SK-N-SH treated with all-trans-retinoic acid at 6 μM for 48 hours (cell line): ENCODE measurements around the gene SLC15A1.

ENCODE experiments used
- ATAC-seq: fragments of 200-7000 bp; cut with Tn5 transposase; 3 replicates; pipeline ENCODE4 v1.9.1; 2020; ENCODE audit warnings: mild to moderate bottlenecking, moderate library complexity
- ARNTL ChIP-seq: fragments of 450-650 bp; formaldehyde crosslinking; IDR thresholded peaks from 2 replicates; pipeline ENCODE4 v1.5.0; 2020; ENCODE audit warnings: low read depth, mild to moderate bottlenecking, moderate library complexity, borderline replicate concordance
- CREB5 ChIP-seq: fragments of 250-450 bp; sonication (Bioruptor Pico); IDR thresholded peaks from 2 replicates; pipeline ENCODE4 v1.5.1; 2020; ENCODE audit warnings: low read depth, mild to moderate bottlenecking, moderate library complexity
- CSDC2 ChIP-seq: fragments of 250-450 bp; sonication (Bioruptor Pico); IDR thresholded peaks from 2 replicates; pipeline ENCODE4 v1.5.0; 2020; ENCODE audit warnings: mild to moderate bottlenecking, moderate library complexity
- CSRNP3 ChIP-seq: fragments of 250-450 bp; sonication (Bioruptor Pico); IDR thresholded peaks from 2 replicates; pipeline ENCODE4 v1.5.1; 2021; ENCODE audit warnings: mild to moderate bottlenecking, moderate library complexity
- ESRRG ChIP-seq: fragments of 250-450 bp; sonication (Bioruptor Pico); IDR thresholded peaks from 2 replicates; pipeline ENCODE4 v1.6.1; 2021; ENCODE audit warnings: mild to moderate bottlenecking
- GLIS3 ChIP-seq: fragments of 250-450 bp; sonication (Bioruptor Pico); IDR thresholded peaks from 2 replicates; pipeline ENCODE4 v1.5.0; 2020; ENCODE audit warnings: mild to moderate bottlenecking, moderate library complexity
- ISL1 ChIP-seq: fragments of 250-450 bp; sonication (Bioruptor Pico); IDR thresholded peaks from 2 replicates; pipeline ENCODE4 v2.1.2; 2022; ENCODE audit warnings: mild to moderate bottlenecking, moderate library complexity
- OSR1 ChIP-seq: fragments of 250-450 bp; sonication (Bioruptor Pico); IDR thresholded peaks from 2 replicates; pipeline ENCODE4 v1.8.0; 2022; ENCODE audit warnings: moderate library complexity, mild to moderate bottlenecking, inconsistent platforms
- POU6F1 ChIP-seq: fragments of 250-450 bp; sonication (Bioruptor Pico); IDR thresholded peaks from 2 replicates; pipeline ENCODE4 v1.8.0; 2021; ENCODE audit warnings: low read depth, mild to moderate bottlenecking, moderate library complexity, borderline replicate concordance
- PPARA ChIP-seq: fragments of 250-450 bp; sonication (Bioruptor Pico); IDR thresholded peaks from 2 replicates; pipeline ENCODE4 v1.5.0; 2020; ENCODE audit warnings: mild to moderate bottlenecking, borderline replicate concordance
- RARB ChIP-seq: fragments of 250-450 bp; sonication (Bioruptor Pico); IDR thresholded peaks from 2 replicates; pipeline ENCODE4 v1.8.0; 2021; ENCODE audit warnings: mild to moderate bottlenecking, moderate library complexity
- SNAI2 ChIP-seq: fragments of 250-450 bp; sonication (Bioruptor Pico); IDR thresholded peaks from 2 replicates; pipeline ENCODE4 v1.5.0; 2020; ENCODE audit warnings: mild to moderate bottlenecking, moderate library complexity
- TCF4 ChIP-seq: fragments of 250-450 bp; sonication (Bioruptor Pico); IDR thresholded peaks from 2 replicates; pipeline ENCODE4 v1.8.0; 2021; ENCODE audit warnings: mild to moderate bottlenecking, moderate library complexity, borderline replicate concordance
- TOX ChIP-seq: fragments of 250-450 bp; sonication (Bioruptor Pico); IDR thresholded peaks from 2 replicates; pipeline ENCODE4 v1.8.0; 2021; ENCODE audit warnings: mild to moderate bottlenecking, moderate library complexity, borderline replicate concordance
- TSHZ2 ChIP-seq: fragments of 250-450 bp; sonication (Bioruptor Pico); IDR thresholded peaks from 2 replicates; pipeline ENCODE4 v1.5.0; 2020; ENCODE audit warnings: mild to moderate bottlenecking, moderate library complexity
- ZC3H10 ChIP-seq: fragments of 250-450 bp; sonication (Bioruptor Pico); IDR thresholded peaks from 2 replicates; pipeline ENCODE4 v1.5.1; 2021; ENCODE audit warnings: mild to moderate bottlenecking, moderate library complexity
- ZFP3 ChIP-seq: fragments of 250-450 bp; sonication (Bioruptor Pico); IDR thresholded peaks from 2 replicates; pipeline ENCODE4 v1.5.0; 2020; ENCODE audit warnings: mild to moderate bottlenecking, moderate library complexity
- ZFP30 ChIP-seq: fragments of 450-650 bp; formaldehyde crosslinking; IDR thresholded peaks from 2 replicates; pipeline ENCODE4 v1.5.0; 2022; ENCODE audit warnings: mild to moderate bottlenecking, moderate library complexity
- ZNF565 ChIP-seq: fragments of 450-650 bp; formaldehyde crosslinking; conservative IDR thresholded peaks from 2 replicates; pipeline ENCODE4 v1.5.0; 2020; ENCODE audit warnings: low read depth, mild to moderate bottlenecking, moderate library complexity
- ZNF70 ChIP-seq: fragments of 450-650 bp; formaldehyde crosslinking; IDR thresholded peaks from 2 replicates; pipeline ENCODE4 v1.5.0; 2020; ENCODE audit warnings: mild to moderate bottlenecking, moderate library complexity
- ZNF8 ChIP-seq: fragments of 450-650 bp; formaldehyde crosslinking; IDR thresholded peaks from 2 replicates; pipeline ENCODE4 v1.5.0; 2020; ENCODE audit warnings: mild to moderate bottlenecking, moderate library complexity

The SLC15A1 gene

GRCh38 chr13:98656223-98656622, 96.2 kb downstream of the SLC15A1 start (continued):
- TF ChIP-seq CSDC2 (CRISPR knock-in tag) (no peak), ISL1 (CRISPR knock-in tag) (no peak), ZNF8 (CRISPR knock-in tag) (no peak)
- TF ChIP-seq, all 23 proteins: peak for 0

GRCh38 chr13:98653463-98653985, 98.9 kb downstream of the SLC15A1 start:
- TF ChIP-seq TCF4 (CRISPR knock-in tag) (no peak), ZFP30 (CRISPR knock-in tag) (no peak), PPARA (no peak), ZFP3 (CRISPR knock-in tag) (no peak), TSHZ2 (CRISPR knock-in tag) (no peak), RARB (CRISPR knock-in tag) (no peak), SNAI2 (no peak), POU6F1 (no peak), ARNTL (CRISPR knock-in tag) (no peak), ZNF565 (CRISPR knock-in tag) (no peak), ESRRG (CRISPR knock-in tag) (no peak), ZNF70 (CRISPR knock-in tag) (no peak), ZNF8 (CRISPR knock-in tag) (no peak), ISL1 (CRISPR knock-in tag) (no peak), CSRNP3 (CRISPR knock-in tag) (no peak), CSDC2 (CRISPR knock-in tag) (no peak), CREB5 (CRISPR knock-in tag) (no peak)
- ATAC-seq: peak; percentile 98

- peak; percentile 56 for ATAC-seq
- TF ChIP-seq POU6F1 (no peak), ZFP30 (CRISPR knock-in tag) (no peak), CSDC2 (CRISPR knock-in tag) (no peak), CREB5 (CRISPR knock-in tag) (no peak), GLIS3 (CRISPR knock-in tag) (no peak), ZNF8 (CRISPR knock-in tag) (no peak), TOX (CRISPR knock-in tag) (no peak), ZNF565 (CRISPR knock-in tag) (no peak), OSR1 (CRISPR knock-in tag) (no peak), ZC3H10 (no peak), PPARA (no peak), TCF4 (CRISPR knock-in tag) (no peak), TSHZ2 (CRISPR knock-in tag) (no peak), CSRNP3 (CRISPR knock-in tag) (no peak)
These were observed 99.6 kb downstream of the SLC15A1 start for GRCh38 chr13:98652721-98653462.
